ENCODE results near the gene PTPN1.

Gene PTPN1

DNA sequence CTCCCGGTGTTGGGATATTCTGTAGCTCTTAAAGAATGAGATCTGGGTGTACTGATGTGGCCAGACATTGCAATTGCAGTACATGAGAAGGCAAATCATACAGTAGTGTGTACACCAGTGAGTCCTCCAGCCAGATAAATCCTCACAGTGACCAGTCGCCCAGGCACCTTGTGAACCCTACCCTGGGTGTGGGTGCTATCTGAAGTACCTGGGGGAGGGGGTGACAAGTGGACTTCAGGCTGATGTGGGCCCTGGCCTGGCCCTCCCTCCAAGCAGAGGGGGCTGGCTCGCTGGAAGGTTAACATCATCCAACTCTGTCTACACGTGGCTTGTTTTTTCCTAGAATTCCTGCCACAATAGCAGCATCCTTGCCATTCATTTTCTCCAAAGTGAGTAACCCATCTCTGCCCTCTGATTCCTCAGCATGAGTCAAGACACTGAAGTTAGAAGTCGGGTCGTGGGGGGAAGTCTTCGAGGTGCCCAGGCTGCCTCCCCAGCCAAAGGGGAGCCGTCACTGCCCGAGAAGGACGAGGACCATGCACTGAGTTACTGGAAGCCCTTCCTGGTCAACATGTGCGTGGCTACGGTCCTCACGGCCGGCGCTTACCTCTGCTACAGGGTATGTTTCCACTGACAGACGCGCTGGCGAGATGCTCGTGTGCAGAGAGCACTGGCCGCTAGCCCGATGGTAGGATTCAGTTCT, 70.8 kb downstream of the PTPN1 start:
- DNase-seq (ENCODE audit: insufficient read length, low spot score) (no peak), FAIRE-seq (no peak)
- no peak for TF ChIP-seq POLR2A (IDR thresholded peaks at IDR 0.05; ENCODE audit: low read depth, low read length)

DNA sequence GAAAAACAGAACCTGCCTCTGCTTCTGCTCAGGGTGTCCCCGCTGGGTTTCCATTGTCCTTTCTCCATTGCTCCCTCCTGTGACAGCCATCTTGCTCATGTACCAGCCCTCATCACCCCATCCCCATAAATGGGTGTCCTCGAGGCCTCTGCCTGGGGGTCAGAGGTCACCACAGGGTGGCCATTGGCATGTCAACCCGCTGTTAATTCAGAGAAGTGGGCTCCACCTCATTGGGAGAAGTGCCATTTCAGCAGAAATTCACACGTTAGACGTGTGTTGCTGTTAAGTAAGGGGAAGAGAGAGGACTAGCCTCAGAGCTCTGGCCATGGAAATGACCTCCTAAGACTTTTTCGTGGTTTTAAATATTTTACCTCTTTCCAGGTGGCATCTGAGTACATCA, 71.9 kb downstream of the PTPN1 start:
- DNase-seq (ENCODE audit: insufficient read length, low spot score) (no peak), FAIRE-seq (no peak)
- TF ChIP-seq POLR2A (IDR thresholded peaks at IDR 0.05; ENCODE audit: low read depth, low read length) = no peak

DNA sequence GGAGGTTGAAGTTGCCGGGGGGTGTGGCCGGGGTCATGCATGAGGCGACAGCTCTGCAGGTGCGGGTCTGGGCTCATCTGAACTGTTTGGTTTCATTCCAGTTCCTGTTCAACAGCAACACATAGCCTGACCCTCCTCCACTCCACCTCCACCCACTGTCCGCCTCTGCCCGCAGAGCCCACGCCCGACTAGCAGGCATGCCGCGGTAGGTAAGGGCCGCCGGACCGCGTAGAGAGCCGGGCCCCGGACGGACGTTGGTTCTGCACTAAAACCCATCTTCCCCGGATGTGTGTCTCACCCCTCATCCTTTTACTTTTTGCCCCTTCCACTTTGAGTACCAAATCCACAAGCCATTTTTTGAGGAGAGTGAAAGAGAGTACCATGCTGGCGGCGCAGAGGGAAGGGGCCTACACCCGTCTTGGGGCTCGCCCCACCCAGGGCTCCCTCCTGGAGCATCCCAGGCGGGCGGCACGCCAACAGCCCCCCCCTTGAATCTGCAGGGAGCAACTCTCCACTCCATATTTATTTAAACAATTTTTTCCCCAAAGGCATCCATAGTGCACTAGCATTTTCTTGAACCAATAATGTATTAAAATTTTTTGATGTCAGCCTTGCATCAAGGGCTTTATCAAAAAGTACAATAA, 72.5 kb downstream of the PTPN1 start:
- no peak for TF ChIP-seq POLR2A (IDR thresholded peaks at IDR 0.05; ENCODE audit: low read depth, low read length)
- DNase-seq (ENCODE audit: insufficient read length, low spot score) (no peak), FAIRE-seq (no peak)

DNA sequence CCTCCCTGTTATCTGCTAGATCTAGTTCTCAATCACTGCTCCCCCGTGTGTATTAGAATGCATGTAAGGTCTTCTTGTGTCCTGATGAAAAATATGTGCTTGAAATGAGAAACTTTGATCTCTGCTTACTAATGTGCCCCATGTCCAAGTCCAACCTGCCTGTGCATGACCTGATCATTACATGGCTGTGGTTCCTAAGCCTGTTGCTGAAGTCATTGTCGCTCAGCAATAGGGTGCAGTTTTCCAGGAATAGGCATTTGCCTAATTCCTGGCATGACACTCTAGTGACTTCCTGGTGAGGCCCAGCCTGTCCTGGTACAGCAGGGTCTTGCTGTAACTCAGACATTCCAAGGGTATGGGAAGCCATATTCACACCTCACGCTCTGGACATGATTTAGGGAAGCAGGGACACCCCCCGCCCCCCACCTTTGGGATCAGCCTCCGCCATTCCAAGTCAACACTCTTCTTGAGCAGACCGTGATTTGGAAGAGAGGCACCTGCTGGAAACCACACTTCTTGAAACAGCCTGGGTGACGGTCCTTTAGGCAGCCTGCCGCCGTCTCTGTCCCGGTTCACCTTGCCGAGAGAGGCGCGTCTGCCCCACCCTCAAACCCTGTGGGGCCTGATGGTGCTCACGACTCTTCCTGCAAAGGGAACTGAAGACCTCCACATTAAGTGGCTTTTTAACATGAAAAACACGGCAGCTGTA, 73.4 kb downstream of the PTPN1 start:
- TF ChIP-seq POLR2A (IDR thresholded peaks at IDR 0.05; ENCODE audit: low read depth, low read length) = no peak
- DNase-seq (ENCODE audit: insufficient read length, low spot score) (no peak), FAIRE-seq (no peak)

DNA sequence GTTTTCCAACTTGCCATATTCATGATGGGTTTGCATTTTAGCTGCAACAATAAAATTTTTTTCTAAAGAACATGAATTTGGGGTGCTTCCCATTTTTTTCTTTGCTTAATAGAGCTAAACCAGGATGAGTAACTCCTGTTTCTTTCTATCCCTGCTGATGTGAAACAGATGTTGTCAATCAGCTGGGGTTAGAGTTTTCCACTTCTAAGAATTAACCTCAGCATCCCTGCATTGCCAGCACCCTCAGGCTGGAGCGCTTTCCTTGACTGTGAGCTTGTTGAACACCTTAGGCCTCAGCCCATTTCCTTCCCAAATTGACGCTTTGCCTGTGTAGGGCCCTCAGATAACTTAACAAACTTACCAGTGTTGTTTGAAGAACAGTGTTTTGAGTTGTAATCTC, 74.5 kb downstream of the PTPN1 start:
- FAIRE-seq = no peak
- no peak for DNase-seq (ENCODE audit: insufficient read length, low spot score)
- TF ChIP-seq POLR2A (IDR thresholded peaks at IDR 0.05; ENCODE audit: low read depth, low read length) = no peak

DNA sequence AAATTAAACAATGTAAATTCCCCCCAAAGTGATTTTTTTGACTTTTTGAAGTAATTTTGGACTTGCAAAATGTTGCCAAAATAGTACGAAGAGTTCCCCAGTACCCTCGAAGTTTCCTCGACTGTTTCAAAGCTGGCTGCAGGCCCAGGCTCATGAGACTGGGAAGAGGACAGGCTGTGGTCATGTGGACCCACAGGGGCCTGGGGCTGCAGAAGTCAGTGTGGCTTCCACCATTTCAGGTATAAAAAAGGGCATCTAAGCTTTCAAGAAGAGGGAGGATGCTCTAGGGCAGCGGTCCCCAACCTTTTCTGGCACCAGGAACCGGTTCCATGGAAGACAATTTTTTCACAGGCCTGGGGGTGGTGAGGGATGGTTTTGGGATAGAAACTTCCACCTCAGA, 75.0 kb downstream of the PTPN1 start:
- no peak for FAIRE-seq
- DNase-seq (ENCODE audit: insufficient read length, low spot score) = no peak

DNA sequence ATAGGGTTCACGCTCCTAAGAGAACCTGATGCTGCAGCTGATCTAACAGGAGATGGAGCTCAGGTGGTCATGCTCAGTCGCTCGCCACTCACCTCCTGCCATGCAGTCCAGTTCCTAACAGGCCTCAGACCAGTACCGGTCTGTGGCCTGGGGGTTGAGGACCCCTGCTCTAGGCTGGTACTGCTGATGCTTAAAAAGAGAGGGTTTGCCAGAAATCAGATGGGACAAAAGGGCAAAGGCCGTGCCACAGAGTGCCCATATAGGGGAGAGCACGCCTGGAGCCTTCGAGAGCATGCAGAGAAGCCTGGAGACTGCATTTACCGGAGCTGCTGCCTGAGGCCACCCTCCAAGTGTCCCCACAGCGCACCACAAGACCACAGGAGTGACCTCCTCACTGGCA, 75.5 kb downstream of the PTPN1 start:
- FAIRE-seq (no peak), DNase-seq (ENCODE audit: insufficient read length, low spot score) (no peak)
- TF ChIP-seq POLR2A (IDR thresholded peaks at IDR 0.05; ENCODE audit: low read depth, low read length) = no peak

More for the DNA sequence above, 75.0 kb downstream of the PTPN1 start:
- no peak for TF ChIP-seq POLR2A (IDR thresholded peaks at IDR 0.05; ENCODE audit: low read depth, low read length)

DNA sequence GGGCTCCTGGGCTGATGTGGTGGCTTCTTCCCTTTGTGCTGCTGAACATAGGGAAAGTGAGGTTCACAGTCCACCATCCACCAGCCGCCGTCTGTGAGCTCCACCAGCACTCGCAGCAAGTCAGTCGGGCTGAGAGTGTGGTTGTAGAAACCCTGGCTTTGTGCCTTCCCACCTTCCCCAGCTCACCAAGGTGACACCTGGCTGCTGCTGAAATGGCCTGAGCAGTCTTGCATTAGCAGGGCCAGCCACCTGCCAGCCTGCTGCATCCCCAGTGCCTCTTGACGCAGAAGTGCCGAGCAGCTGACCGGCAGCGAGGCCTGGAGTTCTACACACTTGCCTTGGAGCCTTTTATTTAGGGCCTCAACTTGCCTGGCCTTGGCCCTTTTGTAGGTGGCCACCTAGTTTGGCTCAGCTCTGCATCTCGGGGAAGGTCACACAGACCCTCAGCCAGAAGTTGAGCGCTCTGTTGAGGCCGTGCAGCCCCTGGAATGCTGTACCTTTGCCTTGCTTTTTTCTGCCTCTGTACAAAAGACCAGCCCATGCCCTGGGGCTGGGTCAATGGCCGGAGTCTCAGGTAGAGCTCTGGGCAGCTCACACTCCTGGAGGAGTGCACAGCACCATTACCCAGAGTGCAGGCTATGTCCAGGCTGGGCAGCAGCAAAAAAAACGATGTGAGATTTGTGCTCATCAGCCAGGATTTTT, 76.5 kb downstream of the PTPN1 start:
- no peak for TF ChIP-seq POLR2A (IDR thresholded peaks at IDR 0.05; ENCODE audit: low read depth, low read length)
- DNase-seq (ENCODE audit: insufficient read length, low spot score) (no peak), FAIRE-seq (no peak)

DNA sequence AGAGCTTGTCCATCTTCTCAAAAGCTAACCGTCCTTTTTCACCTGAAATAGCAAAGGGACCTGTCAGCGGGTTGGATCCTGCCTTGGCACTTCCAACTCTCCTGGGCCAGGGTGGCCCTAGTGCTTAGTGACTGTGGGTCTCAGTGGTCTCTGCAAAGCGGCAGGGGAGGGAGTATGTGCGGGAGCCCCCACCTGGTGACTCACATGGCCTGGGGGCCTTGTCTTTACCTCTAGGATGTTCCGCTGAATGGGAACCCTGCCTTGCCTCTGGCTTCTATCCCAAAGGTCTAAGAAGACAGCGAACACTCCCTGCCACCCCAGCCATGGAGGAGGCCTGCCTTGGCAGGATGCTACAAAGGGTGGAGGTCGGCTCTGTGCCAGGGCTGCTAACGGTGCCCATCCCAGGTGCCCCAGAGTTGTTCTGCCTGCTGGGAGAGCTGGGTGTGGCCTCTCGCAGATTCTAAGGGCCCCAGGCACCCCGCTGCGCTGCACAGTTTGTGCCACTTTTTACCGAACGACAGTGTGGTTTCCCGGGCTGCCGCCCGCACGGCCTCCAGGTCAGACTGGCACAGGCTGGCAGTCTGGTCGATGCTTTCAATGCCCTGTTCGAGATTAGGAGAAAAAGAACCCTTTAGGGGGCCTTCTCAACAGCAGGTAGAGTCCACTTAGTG, 77.2 kb downstream of the PTPN1 start:
- FAIRE-seq (no peak), DNase-seq (ENCODE audit: insufficient read length, low spot score) (no peak)
- no peak for TF ChIP-seq POLR2A (IDR thresholded peaks at IDR 0.05; ENCODE audit: low read depth, low read length)

DNA sequence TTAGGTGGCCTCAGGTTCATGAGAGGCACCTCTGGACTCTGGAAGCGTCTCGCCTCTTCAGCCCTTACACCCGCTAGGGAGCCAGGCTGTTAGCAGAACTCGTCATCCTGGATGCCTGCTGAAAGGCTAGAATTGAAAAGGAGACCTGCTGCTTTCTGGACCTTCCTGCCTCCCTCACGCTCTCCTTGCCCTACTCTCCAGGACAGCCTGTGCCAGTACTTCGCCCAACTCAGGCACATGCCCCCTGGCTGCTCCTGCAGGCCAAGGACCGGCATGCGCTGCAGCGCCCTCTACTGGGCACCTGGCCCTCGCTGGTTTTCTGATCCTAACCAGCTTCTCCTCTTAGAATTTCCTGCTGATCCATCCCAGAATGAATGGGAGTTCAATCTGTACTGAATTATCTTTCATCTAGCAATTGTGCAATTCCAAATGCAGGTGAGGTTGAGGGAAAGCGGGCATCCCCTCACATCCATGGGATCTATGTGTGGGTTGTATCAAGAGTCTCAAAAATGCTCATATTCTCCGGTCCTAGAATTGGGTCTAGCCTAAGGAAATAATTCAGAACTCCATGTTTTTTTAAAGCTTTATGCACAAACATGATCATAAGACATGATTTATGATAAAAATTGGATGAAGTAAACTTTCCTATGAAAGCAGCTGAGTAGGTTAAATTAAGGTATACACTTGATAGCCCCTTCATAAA, 78.0 kb downstream of the PTPN1 start:
- FAIRE-seq = no peak
- peak; percentile 81 for DNase-seq (ENCODE audit: insufficient read length, low spot score)
- no peak for TF ChIP-seq POLR2A (IDR thresholded peaks at IDR 0.05; ENCODE audit: low read depth, low read length)

DNA sequence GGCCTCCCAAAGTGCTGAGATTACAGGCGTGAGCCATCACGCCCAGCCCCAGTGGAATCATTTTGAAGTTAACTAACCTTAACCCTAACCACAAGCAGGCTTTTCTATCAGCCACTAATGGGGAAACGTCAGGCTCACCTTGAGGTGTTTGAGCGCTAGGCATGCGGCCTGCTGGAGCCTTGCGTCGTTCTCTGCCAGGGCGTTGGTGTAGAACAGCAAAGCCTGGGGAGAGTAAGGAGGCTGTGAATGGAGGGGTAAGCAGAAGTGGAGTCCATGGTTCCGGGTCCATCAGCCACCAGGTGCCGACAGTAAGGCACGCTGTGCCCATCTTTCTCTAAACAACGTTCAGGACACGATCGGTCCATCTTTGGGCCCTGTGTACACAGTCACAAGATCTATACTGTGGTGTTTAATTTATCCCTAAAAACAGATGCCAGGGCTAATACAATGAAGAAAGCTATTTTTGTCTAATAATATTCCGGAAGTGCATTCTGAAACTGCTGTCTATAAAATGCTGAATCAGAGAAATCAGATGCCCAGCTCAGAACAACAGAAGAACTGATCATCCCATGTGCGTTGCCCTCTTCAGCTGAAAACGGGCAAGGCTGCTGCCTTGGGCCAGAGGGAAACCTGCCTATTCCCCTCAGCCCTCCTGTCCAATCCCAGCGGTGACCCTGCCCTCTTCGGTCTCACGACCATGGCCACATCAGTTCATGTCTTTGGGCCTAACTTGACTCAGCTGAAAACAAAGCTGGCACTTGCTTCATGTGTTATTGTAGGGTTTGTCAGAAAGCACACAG, 79.6 kb downstream of the PTPN1 start:
- TF ChIP-seq POLR2A (IDR thresholded peaks at IDR 0.05; ENCODE audit: low read depth, low read length) = no peak
- DNase-seq (ENCODE audit: insufficient read length, low spot score) (no peak), FAIRE-seq (no peak)

DNA sequence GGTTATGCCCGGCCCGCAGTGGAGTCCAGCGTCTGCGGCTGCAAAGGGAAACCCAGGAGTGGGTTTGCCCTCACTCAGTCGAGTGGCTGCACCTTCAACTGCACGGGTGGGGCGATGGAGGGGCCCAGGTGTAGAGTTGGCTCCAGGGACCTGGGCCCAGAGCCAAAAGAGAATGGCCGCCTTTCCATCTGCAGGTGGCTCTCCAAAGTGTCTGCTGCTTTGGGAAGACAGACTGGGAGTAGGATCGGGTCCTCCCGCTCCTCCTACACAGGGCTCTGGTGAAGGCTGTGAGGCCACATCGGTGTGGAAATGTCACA, 80.1 kb downstream of the PTPN1 start:
- FAIRE-seq = no peak
- TF ChIP-seq POLR2A (IDR thresholded peaks at IDR 0.05; ENCODE audit: low read depth, low read length) = no peak
- no peak for DNase-seq (ENCODE audit: insufficient read length, low spot score)

All from H54 (cell line).